Measurements from ENCODE around the gene MFF.

The MFF gene

DNA sequence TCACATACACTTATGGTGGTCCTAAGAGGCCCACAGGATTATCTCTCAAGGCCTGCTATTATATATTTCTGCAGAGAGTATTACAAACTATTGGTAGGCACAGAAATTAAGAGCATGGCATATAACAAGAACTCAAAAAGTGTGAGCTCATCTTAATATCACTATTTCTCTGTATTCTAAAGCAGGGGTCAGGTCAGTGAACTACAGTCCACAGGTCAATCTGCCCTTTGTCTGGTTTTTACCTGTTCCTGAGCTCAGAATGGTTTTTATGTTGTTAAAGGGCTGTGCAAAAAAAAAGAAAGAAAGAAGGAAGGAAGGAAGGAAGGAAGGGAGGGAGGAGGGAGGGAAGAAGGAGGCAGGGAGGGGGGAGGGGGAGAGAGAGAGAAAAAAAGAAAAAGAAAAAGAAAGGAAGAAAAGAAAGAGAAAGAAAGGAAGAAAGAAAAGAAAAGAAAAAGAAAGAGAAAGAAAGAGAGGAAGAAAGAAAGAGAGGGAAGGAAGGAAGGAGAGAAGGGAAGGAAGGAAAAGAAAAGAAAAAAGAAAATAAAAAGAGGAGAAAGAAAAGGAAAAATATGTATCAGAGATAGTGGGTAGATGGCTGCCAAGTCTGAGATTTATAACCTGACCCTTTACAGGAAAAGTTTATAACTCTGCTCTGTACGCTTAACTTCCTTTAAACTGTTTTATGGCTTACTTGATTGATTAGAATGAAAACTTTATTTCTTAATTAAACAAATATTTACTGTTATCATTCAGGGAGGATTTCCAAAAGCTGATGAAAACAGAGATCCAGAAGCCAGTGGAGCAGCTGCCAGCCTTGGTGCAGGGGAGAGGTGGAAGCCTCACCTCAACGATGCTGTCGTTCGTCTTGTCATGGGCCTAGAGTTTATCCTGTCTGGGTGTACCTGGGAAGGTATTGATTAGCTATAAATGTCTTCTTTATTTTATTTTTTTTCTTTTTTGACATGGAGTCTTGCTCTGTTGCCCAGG, 73.9 kb downstream of the MFF start:
- no peak for DNase-seq (ENCODE audit: low read depth)
- H3K4me3 ChIP-seq (ENCODE audit: low read length), result no peak overlapping the region
- TF ChIP-seq, protein P1, sequence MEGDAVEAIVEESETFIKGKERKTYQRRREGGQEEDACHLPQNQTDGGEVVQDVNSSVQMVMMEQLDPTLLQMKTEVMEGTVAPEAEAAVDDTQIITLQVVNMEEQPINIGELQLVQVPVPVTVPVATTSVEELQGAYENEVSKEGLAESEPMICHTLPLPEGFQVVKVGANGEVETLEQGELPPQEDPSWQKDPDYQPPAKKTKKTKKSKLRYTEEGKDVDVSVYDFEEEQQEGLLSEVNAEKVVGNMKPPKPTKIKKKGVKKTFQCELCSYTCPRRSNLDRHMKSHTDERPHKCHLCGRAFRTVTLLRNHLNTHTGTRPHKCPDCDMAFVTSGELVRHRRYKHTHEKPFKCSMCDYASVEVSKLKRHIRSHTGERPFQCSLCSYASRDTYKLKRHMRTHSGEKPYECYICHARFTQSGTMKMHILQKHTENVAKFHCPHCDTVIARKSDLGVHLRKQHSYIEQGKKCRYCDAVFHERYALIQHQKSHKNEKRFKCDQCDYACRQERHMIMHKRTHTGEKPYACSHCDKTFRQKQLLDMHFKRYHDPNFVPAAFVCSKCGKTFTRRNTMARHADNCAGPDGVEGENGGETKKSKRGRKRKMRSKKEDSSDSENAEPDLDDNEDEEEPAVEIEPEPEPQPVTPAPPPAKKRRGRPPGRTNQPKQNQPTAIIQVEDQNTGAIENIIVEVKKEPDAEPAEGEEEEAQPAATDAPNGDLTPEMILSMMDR (conservative IDR thresholded peaks at IDR 0.05; ENCODE audit: low read depth, low read length), result no peak

DNA sequence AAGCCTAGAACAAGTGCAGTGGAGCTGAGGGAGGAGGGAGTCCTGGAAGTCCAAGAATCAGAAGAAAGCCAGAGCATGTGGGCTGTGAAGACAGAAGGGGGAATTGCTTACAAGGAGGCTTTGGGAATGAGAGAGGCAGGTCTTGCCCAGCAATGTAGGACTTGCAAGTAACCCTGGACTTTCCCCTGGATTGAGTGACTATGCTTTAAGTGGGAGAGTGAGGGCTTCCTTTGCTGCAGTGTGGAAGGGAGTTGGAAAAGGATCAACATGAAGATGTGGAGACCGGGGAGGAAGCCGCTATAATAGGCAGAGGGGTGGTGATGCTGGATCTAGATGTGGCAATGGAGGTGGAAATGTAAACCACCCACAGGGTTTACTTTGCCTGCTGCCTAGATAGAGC, 76.5 kb downstream of the MFF start:
- TF ChIP-seq, protein P1 (conservative IDR thresholded peaks at IDR 0.05; ENCODE audit: low read depth, low read length), result no peak
- DNase-seq (ENCODE audit: low read depth), result no peak
- no peak overlapping the region for H3K4me3 ChIP-seq (ENCODE audit: low read length)

DNA sequence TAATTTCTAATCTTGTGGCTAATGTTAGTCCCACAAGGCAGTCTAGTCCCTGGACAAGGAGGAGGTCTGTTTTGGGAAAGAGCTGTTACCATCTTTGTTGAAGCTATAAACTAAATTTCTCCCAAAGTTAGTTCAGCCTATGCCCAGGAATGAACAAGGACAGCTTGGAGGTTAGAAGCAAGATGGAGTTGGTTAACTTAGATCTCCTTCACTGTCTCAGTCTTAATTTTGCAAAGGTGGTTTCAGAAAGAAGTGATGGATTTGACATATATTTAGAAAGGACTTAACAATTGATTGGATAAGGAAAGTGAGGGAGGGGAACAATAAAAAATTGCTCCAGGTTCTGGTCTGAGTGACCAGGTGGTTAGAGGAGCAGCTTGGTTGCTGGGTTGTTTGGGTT, 77.3 kb downstream of the MFF start:
- TF ChIP-seq, protein P1 (conservative IDR thresholded peaks at IDR 0.05; ENCODE audit: low read depth, low read length), result no peak
- no peak overlapping the region for H3K4me3 ChIP-seq (ENCODE audit: low read length)
- no peak for DNase-seq (ENCODE audit: low read depth)

DNA sequence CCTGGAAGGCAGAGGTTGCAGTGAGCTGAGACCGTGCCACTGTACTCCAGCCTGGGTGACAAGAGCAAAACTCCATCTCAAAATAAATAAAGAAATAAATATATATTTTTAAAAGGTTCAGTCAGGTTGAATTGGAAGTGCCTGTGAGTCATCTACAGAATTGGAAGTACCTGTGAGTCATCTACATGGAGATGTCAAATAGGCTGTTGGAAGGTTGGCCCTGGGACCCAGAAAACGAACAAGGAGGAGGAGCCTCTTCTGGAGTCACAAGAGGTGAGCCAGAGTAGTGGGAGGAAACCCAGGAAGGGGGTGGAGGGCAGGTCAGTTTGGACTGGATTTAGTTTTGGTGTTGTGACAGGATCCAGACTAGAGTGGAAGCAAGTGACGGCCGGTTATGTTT, 77.9 kb downstream of the MFF start:
- no peak overlapping the region for H3K4me3 ChIP-seq (ENCODE audit: low read length)
- TF ChIP-seq, protein P1 (conservative IDR thresholded peaks at IDR 0.05; ENCODE audit: low read depth, low read length), result no peak
- no peak for DNase-seq (ENCODE audit: low read depth)

DNA sequence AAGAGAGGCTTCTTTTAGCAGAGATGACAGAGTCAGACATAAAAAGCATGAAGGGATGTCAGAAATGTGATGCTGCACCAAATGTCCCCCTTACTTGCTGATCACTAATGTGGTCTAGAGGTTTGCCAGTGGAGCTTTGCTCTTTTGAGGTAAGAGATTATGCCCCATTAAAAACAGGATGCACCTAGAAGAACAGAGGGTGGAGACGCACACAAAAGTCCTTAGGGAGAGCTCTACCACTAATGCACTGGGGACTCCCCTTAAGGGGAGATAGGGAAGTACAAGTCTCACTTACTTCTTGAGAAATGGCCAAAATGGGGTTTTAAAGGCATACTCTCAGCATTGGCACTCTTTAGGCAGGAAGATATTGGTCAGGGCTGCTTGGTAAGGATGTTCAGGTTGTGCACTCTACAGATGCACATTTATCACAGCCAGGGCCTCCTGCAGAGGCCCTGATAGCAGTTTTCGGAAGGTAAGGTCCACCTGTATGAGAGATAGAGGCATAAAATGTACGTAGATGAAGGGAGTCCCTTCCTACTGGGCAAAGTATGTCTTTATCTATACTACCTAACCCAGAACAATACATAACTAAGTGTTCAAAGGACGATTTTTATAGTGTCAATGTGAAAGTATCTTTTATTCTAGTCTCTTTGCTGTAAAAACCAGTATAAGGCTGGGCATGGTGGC, 79.7 kb downstream of the MFF start:
- TF ChIP-seq, protein P1 (conservative IDR thresholded peaks at IDR 0.05; ENCODE audit: low read depth, low read length), result no peak
- no peak for DNase-seq (ENCODE audit: low read depth)
- no peak overlapping the region for H3K4me3 ChIP-seq (ENCODE audit: low read length)

DNA sequence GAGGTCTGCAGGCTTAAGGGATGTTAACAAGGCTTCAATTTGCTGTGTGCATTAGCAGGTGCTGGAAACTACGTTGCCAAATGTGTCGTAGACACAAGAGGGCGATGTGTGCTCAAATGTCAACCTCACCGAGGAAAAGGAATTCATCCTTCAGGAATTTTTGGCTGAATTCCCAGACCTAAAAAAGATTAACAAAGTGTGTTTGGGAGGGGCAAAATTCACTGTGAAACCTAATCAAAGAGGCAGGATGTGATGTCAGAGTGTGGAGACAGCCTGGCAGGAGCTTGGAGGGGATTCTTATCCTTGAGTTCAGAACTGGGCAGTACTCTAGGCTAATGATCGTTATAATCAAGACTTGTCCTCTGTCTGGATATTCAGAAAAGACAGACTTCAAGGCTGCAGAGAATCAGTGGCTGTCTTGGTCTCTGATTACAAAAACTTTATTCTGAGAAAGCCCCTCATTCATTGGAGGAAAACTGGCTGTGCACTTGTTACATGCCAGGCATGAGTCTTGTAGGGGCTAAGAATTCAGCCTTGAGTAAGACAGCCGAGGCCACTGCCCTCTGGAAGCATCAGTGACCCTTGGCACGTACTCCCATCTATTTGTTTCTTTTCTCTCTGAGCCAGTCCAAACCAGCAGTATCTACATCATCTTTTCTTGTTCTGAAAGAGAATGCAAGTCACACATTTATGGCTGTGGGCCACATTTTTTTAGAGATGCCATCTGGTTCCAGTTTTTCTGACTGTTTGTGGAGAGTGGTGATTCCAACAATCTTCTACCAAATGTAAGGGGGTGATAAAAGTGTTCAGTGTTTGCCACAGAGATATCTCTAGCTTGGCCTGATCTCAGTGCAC, 81.4 kb downstream of the MFF start:
- TF ChIP-seq, protein P1 (conservative IDR thresholded peaks at IDR 0.05; ENCODE audit: low read depth, low read length), result peak; percentile 80
- peak; percentile 97 for DNase-seq (ENCODE audit: low read depth)
- H3K4me3 ChIP-seq (ENCODE audit: low read length), result no peak overlapping the region

All from retinal pigment epithelial cell (primary cell).